SK-MEL-5 (cell line): Measurements from ENCODE around the gene MKNK1. TPM values are rescaled to one million over a fixed set of nuclear protein-coding genes. Genes with fewer than 3 reads are reported as not detected.

Experiments
- DNase-seq: peaks from one replicate; pipeline ENCODE4 v3.0.0-alpha.2; 2016; ENCODE audit warnings: low read depth, low spot score
- in situ Hi-C: cut with HindIII; loops from 2 replicates; pipeline ENCODE4 v1.10.0; 2016; ENCODE audit warnings: low sequenced_read_pairs, high pct_unique_total_duplicates, low pct_unique_long_range_greater_than_20kb
- total RNA-seq: library from RNA; depleted of rRNA; stranded (reverse); fragments of >200 nt; shearing (Covaris generic); gene quantifications from 2 replicates; pipeline ENCODE4 v1.2.3, GENCODE V29; 2014

The MKNK1 gene
- total RNA-seq, 1 experiment from 2014 or later: 16.2 TPM

DNA sequence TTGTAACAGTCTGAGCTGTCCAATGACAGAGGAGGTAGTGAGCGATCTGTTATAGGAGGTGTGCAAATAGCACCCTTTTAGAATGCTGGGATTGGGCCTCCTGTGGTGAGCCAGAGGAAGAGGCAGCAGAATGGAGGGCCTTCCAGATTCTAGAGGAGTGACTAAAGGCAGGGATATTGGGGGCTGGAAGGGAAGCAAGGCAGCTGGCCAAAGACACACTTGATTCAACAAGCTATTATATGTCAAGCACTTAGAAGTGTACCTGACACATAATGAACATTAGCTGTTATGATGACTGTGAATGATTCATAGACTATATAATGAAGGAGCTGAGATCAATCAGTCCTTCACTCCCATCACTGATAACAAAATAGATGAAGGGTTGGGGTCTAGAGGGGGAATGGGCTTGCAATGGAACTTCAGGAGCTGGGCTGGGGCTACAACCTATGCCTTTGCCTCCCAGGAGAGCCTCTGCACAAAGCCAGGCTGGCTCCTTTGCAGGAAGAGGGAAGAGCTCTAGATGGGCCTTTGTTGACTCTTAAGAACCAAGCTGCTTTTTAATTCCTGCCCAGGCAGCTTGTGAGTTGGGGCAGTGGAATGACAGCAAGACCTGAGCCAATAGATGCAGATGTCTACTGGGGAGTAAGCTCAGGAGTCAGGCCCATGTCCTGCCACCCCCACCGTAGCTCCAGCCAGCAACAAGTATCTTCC lies 2.3 kb upstream of the MKNK1 start:
- in situ Hi-C loops: no loop called here
- DNase-seq: no peak

DNA sequence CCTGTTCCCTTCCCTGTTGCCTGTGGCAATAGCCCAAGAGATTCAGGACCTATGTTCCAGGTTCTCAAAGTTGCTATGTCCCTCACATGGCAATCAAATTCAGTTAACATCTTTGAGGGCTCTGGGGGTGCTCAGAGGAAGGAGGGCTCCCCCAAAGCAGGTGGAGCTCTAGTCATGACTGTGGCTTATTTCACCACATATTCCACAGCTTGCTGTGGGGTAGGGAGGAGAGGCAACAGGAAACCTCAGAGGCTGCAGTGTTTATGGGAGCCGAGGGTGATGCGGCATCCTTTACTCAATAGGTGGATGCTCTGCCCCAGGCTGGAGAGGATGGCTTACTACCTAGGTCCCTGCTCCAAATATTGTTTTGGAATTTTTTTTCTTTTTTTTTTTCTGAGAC lies 1.2 kb upstream of the MKNK1 start:
- in situ Hi-C loops: no loop called here
- no peak for DNase-seq

DNA sequence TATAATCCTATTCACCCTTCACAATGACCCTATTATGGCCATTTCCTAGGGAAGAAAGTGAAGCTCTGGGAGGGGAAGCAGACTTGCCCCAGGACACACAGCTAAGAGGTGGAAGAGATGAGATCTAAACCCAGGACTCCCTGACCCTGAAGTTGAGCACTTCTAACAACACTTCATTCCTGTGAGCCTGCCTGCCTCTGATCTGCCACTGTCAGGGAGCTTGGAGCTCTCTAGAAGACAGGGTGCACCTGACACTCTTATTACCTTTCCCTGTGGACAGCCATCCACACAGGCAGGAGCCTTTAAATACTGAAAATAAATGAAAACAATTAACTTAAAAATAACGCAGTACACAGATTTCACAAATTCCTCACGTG lies 599 bp downstream of the MKNK1 start:
- in situ Hi-C loops: no loop called here
- peak; percentile 27 for DNase-seq

DNA sequence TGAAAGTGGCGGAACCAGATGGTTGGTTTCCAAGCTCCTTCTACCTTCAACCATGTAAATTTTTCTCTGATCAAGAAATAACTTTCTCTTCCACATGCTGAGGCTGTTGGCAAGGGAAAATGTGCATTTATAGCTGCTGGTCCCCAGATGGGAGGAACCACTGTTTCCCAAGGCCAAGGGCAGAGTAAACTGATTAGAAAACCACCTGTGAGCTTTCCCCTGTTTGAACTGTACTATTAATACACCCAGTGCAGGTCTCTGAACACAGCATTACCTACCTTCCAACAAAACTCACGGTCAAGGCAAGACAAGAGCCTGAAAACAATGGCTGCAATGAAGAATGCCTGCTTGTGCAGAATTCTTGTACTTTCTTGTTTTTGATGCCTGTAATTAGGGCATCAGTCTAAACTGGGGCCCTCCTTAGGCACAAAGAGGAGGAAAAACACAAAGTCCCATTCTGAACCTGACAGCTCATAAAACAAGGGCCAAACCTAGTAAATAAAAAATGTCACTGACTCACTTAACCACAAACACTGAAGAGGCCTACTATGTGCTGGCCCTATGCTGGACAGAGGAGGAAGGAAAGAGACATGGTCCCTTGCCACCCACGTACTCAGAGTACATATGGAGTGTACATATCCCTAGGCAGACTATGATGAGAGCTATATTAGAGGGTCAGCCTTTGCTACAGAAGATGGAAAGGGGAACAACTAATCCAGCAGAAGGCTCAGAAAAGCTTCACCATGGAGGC lies 2.6 kb downstream of the MKNK1 start:
- no peak for DNase-seq
- in situ Hi-C loops: no loop called here

DNA sequence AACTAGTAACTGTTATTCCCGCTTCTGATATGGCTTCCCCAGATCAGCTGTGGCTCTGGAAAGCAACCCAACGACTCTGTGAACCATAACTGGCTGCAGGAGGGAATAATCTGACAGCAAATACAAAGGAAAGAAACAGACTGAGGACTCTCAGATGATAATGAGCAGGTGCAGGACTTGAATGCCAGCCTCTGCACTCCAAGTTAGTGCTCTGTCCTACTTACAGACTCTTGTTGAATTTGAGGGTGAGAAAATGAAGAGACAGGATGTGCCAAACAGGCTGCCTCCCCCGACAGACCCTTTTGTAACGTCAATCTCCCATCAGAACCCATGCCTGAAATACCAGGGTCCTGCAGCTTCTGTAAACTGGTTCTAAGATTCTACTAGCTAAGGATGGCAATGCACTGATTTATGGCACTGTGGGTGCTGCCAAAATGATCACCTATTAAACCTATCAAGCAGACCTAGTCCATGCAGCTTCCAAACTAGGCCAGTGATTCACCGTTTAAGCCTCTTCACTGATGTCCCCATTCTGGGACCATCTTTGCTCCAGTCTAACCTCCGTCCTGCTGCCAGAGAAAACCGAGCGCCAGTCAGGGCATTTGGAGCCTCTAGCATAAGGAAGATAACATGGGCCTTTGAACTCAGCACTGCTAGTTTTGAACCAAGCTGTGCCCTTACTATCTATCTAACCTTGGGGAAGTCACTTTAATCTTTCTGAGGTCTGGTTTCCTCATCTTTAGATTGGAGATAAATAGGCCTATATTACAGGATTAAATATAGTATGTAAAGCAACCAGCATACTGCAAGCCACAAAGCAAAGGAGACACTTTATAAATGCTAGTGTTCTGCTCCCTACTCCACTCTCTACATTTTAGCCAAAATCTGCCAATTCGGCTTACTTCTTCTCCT lies 4.8 kb downstream of the MKNK1 start:
- no peak for DNase-seq
- in situ Hi-C loops: no loop called here

DNA sequence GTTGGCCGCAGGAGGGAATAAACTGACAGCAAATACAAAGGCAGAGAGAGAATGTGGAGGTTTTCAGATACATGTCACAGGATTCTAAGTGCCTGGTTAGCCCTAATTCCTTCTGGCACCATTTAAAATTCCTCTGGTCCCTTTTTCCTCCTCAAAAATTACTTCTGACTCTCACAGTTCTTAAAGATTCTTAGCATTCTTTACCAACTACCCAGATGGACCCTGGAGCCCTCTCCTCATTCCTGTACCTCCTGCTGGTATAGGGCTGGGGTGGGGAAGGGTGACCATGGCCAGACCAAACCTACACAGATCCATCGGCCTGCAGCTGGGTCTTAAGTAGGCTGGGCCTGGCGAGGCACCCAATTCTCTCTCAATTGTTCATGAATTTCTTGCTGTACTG lies 7.2 kb downstream of the MKNK1 start:
- no peak for DNase-seq

DNA sequence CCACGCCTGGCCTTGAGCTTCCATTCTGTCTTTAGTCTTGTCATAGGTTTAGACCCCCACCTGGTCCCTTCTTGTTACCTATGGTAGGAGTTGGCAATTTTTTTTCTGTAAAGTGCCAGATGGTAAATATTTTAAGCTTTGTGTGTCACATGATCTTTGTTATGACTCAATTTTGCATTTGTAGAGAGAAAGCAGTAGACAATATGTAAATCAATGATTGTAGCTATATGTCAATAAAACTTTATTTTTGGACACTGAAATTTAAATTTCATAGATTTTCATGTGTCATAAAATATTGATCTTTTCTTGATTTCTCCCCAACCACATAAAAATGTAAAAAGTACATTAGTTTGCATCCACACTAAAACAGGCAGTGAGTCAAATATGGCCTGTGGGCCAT lies 8.0 kb downstream of the MKNK1 start:
- in situ Hi-C loops: no loop called here
- DNase-seq: no peak

More for the DNA sequence above, 7.2 kb downstream of the MKNK1 start:
- in situ Hi-C loops: no loop called here

DNA sequence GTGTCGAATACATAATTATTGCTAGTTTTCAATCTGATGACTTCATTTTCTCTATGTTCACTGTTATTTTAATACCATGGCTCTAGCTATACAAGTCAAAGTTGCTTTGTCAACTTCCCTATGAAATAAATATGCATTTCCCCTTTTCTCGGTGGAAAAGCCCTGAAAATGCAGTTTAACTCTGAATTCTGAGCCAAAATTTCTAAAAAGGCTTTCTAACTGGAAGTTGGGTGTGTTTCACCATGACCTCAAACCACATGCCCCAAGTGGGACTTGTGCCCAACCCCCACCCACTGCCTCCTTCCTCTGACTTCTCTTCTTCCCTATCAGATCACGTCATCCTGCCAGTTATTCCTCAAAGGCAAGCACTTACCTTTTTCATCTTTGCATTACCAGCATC lies 8.9 kb downstream of the MKNK1 start:
- in situ Hi-C loops: no loop called here
- DNase-seq: no peak

DNA sequence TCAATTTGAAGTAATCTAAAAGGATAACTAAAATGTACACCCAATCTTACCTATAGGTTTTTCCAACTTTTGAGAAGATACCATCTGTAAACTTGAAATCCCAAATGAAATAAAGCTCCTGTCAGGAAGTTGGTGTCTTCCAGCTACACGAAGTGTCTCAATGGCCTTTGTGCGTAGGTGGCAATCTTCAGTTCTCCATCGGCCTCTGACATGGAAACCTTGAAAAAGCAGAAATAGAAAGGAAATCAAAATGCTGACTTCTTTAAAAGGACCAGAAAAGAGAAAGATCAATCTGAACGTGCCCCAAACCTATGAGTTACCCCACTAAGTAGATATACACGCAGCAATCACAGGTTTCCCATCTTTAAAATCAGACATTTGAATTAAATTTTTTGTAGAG lies 10.0 kb downstream of the MKNK1 start:
- in situ Hi-C loops: no loop called here

DNA sequence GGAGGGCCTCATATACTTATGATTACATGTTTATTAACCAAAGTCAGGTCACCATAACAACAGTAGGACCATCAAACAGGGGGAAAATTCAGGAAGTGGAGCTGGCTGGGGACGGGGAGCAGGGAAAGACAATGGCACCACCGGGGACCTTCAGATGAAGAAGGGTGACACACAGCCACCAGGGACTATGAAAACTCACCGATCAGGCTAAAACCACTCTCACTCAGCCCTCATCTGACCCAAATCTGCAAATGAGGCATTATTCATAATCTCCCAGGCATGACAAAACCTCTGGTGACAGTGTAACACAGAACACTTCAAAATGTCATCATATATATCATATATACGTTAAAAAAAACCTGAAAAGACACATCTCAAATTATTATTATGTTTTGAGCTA lies 11.2 kb downstream of the MKNK1 start:
- no peak for DNase-seq
- in situ Hi-C loops: no loop called here

More for the DNA sequence above, 10.0 kb downstream of the MKNK1 start:
- DNase-seq: no peak

DNA sequence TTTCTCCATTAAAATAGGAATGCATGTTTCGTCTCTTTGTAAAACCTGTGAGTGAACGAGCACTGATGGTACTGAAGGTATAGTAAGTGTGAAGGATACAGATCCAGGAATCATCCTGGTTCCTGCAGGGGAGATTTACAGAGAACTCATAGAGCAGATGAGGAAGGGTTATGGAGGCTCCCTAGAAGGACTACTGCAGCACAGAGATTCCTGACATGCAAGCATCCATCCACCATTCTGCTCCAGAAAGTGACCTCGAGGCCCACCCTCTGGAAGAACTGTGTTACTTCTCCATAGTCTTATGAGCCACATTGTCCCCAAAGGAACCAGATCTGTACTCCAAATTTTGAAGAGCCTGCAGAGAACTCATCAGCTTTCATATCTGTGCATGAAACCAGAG lies 14.5 kb downstream of the MKNK1 start:
- in situ Hi-C loops: no loop called here

DNA sequence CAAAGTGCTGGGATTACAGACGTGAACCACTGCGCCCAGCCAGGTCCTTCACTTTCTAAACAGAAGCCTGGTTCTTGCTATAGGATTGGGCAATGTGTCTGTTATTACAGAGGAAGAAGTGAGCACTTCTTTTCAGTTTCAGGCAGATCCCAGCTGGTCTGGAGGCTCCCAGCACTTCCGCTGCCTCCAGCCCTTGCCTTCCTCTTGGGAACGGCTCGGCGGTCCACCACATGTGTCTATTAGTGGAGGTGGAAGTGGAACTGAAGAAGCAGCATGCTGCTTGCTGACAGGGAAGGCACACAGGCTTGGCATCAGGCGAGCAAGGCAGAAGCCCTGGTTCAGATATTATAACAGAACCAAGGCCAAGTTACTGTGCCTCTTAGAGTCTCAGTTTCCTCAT lies 17.0 kb downstream of the MKNK1 start:
- no peak for DNase-seq
- in situ Hi-C loops: no loop called here

More for the DNA sequence above, 14.5 kb downstream of the MKNK1 start:
- no peak for DNase-seq

DNA sequence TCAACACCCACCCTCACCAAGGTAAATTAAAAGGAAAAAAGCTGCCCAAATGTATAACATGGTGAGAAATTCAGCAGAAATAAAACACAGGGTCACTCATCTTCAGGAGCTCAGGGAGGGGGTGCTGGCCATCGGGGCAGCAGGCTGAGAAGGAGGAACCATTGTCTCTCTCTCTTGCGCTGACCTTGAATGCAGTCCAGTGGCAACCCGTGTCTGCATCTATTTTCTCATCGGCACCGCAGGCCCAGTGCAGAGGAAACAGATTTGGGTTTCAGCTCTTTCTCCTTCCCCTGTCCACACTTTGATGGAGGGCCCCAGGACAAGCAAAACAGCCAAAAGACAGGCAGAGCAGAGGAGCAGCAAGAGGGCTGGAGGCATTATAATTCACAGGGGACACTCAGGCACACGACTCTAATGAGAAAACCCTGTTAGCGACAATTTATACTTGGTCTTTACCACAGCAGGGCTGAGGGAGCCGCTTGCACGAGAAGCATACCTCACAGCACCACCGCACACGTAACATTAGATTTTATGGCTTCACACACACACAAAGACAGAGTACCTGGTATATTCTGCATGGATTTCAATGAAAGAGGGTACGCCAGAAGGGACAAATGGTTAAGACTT lies 18.6 kb downstream of the MKNK1 start:
- in situ Hi-C loops: no loop called here
- DNase-seq: no peak

DNA sequence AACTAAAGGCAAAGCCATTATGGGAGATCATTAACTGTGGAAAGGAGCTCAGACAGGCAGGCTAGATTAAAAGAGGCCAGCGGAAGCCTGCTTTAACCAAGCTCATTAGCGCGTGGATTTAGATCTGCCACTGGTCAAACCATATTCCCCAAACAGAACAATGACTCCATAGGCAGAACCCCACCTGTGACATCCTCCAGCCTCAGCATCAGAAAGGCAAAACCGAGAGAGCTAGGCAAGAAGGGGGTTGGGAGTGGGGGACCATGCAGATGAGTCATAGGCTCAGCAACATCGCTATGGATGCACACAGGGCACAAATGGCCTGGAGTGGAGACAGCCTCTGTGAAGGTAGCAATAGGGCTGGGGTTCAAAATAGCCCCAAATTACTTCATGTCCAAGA lies 20.6 kb downstream of the MKNK1 start:
- DNase-seq: no peak
- in situ Hi-C loops: no loop called here

DNA sequence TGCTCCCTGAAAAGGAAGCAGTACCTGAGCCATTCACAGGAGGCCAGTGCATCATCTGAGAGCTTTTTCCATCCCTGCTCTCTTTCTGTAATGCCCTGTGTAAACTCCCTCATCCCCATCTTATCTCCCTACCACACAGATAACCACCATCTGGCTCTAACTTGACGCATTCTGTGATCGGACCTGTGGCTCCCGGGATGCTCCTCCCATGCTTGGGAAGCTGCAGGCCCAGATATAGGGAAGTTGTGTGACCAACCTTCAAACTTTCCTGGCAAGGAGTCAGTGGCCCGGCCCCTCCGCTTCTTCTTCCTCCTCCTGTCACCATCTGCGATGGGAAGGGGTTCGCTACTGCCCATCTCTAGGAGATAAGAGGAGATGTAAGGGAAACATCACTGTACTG lies 21.1 kb downstream of the MKNK1 start:
- in situ Hi-C loops: no loop called here
- no peak for DNase-seq

DNA sequence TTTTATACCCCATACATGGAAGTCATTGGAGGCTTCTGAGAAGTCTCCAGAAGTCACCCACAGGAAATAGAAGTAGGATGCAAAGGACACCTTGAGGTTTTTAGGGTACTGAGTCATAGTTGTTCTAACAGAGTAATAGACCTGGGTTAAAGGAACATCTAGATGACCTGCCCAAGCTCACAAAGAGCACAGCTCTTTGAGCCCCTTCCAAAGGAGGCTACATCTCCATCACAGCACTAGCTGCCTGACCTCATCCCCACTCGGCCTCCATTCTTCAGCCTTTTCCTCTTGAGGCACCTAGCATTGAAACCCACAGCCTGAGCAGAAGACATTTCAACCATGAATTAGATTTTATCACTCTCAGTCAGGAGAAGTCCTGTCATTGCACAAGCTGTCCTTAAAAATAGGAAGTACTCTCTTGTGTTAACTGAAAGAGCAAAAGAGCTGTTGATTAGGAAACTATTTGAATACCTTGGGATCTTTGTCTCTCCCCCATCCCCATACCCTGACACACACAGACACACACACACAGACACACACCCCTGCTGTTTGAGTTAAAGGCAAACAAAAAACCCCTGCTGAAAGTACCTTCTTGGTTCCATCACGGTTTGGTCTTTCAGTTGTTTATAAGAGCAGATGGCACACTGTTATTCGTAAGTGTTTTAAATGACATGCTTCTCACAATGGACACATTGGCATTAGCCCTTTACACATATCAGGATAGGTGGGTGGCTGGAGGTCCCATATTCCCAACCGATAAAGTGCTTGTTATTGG lies 22.2 kb downstream of the MKNK1 start:
- no peak for DNase-seq
- in situ Hi-C loops: no loop called here

DNA sequence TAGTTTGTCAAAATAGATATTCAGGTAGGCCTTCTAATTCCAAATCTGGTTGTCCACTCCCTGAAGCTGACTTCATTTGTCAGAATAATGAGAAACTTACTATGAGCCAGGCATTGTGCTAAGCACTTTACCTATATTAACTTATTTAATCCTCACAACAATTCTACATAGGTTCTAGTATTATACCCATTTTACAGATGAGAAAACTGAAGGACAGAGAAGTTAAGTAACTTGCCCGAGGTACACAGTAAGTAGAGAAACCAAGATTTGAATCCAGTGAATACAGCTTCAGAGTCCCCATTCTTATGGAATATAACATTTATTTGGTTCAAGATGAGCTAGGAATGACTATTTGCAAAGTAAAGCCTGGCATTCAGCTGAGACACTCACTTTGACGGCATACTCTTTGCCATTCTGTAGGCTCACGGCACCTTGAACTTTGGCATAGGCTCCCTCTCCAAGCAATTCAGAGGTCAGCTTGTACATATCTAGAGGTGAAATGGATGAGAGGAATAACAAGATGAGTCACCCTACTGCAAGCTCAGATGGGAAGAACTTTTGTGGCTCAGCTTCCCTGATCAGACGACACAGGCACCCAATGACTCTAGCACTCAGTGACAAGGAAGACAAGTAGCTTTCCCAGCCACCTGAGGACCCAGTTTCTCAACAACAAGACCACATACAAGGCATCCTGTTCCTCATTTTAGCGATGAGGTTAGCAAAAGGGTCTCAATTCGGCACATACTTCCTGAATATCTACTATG lies 23.7 kb downstream of the MKNK1 start:
- in situ Hi-C loops: no loop called here
- DNase-seq: no peak
